ENCODE results near the gene ZNF134. TPM values are rescaled to one million over a fixed set of nuclear protein-coding genes. Genes with fewer than 3 reads are reported as not detected.

ZNF134 gene
- total RNA-seq, 2 donors from 2014 or later, result 30.8 to 37.5 TPM

- Mint-ChIP-seq H3K4me1 (peaks cover 5% of the 10 kb centered on the region), H3K4me3 (no peak overlapping the region), H3K27me3 (ENCODE audit: insufficient read depth) (peaks cover 44% of the 10 kb centered on the region), H3K27ac (no peak overlapping the region), H3K36me3 (ENCODE audit: low read depth) (no peaks in the 10 kb centered on the region), H3K9me3 (peaks cover 11% of the 10 kb centered on the region)
- DNase-seq, result no peak
- Histone ChIP-seq H3K27ac (ENCODE audit: low read depth, low read length) (no peak overlapping the region), H3K4me1 (ENCODE audit: control insufficient read depth, insufficient read depth, low read length) (no peaks in the 10 kb centered on the region), H3K4me3 (ENCODE audit: low read length) (no peak overlapping the region), H3K36me3 (ENCODE audit: control insufficient read depth, insufficient read depth, low read length) (no peaks in the 10 kb centered on the region), H3K9ac (ENCODE audit: extremely low read depth, low read length, poor library complexity, severe bottlenecking) (no peak overlapping the region), H3K9me3 (ENCODE audit: control insufficient read depth, low read length) (peaks cover 7% of the 10 kb centered on the region), H3K27me3 (ENCODE audit: control insufficient read depth, insufficient read depth, low read length, poor library complexity, severe bottlenecking) (peaks cover 34% of the 10 kb centered on the region)
- 83% methylated on average over 2 of the region's 2 CpGs; no CpG with 5 or more reads in 1 of the 2 experiments for whole genome bisulfite sequencing, 2 experiments (ENCODE audit: insufficient coverage in 1 of 2, insufficient read length in 1 of 2)
- no peak for TF ChIP-seq CTCF (conservative IDR thresholded peaks at IDR 0.05)
Observed at GRCh38 chr19:57653689-57654088, 39.6 kb downstream of the ZNF134 start.

DNA sequence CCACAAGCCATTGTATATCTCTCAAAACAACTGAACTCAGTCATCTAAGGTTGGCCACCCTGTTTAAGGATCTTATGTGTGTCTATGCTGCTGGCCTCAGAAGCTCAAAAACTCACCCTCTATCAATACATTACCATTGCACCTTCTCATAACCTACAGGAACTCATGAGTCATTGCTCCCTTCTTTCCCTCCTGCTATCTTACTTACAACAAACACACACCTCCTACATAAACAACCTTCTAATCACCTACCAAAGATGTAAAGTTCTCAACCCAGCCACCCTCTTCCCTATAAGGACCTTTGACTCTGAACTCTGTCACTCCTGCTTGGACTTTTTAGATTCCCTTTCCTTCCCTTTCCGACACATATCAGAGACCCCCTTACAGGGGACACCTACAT, 41.4 kb downstream of the ZNF134 start:
- H3K4me3 Mint-ChIP-seq, result no peak overlapping the region
- H3K4me1 ChIP-seq (ENCODE audit: control insufficient read depth, insufficient read depth, low read length), result no peaks in the 10 kb centered on the region
- H3K9me3 Mint-ChIP-seq, result peaks cover 7% of the 10 kb centered on the region
- H3K27me3 ChIP-seq (ENCODE audit: control insufficient read depth, insufficient read depth, low read length, poor library complexity, severe bottlenecking), result peaks cover 51% of the 10 kb centered on the region
- H3K9me3 ChIP-seq (ENCODE audit: control insufficient read depth, low read length), result peaks cover 7% of the 10 kb centered on the region
- H3K27ac ChIP-seq (ENCODE audit: low read depth, low read length), result no peak overlapping the region
- H3K27ac Mint-ChIP-seq, result no peak overlapping the region
- whole genome bisulfite sequencing, 2 experiments (ENCODE audit: insufficient coverage in 1 of 2, insufficient read length in 1 of 2), result 83 to 93% methylated on average over 1 of the region's 1 CpG
- H3K4me3 ChIP-seq (ENCODE audit: low read length), result no peak overlapping the region
- peaks cover 58% of the 10 kb centered on the region for H3K27me3 Mint-ChIP-seq (ENCODE audit: insufficient read depth)
- no peaks in the 10 kb centered on the region for H3K36me3 ChIP-seq (ENCODE audit: control insufficient read depth, insufficient read depth, low read length)
- no peaks in the 10 kb centered on the region for H3K36me3 Mint-ChIP-seq (ENCODE audit: low read depth)
- no peak overlapping the region for H3K9ac ChIP-seq (ENCODE audit: extremely low read depth, low read length, poor library complexity, severe bottlenecking)
- no peak for DNase-seq
- H3K4me1 Mint-ChIP-seq, result peaks cover 5% of the 10 kb centered on the region
- TF ChIP-seq CTCF (conservative IDR thresholded peaks at IDR 0.05), result no peak

GRCh38 chr19:57656346-57656745, 42.3 kb downstream of the ZNF134 start:
- Mint-ChIP-seq H3K4me1 (peaks cover 3% of the 10 kb centered on the region), H3K4me3 (no peak overlapping the region), H3K27ac (no peak overlapping the region), H3K9me3 (peaks cover 7% of the 10 kb centered on the region), H3K27me3 (ENCODE audit: insufficient read depth) (peaks cover 65% of the 10 kb centered on the region), H3K36me3 (ENCODE audit: low read depth) (no peaks in the 10 kb centered on the region)
- Histone ChIP-seq H3K27ac (ENCODE audit: low read depth, low read length) (no peak overlapping the region), H3K4me1 (ENCODE audit: control insufficient read depth, insufficient read depth, low read length) (no peaks in the 10 kb centered on the region), H3K27me3 (ENCODE audit: control insufficient read depth, insufficient read depth, low read length, poor library complexity, severe bottlenecking) (peaks cover 60% of the 10 kb centered on the region), H3K4me3 (ENCODE audit: low read length) (no peak overlapping the region), H3K36me3 (ENCODE audit: control insufficient read depth, insufficient read depth, low read length) (no peaks in the 10 kb centered on the region), H3K9ac (ENCODE audit: extremely low read depth, low read length, poor library complexity, severe bottlenecking) (no peak overlapping the region), H3K9me3 (ENCODE audit: control insufficient read depth, low read length) (peaks cover 7% of the 10 kb centered on the region)
- DNase-seq, result no peak
- TF ChIP-seq CTCF (conservative IDR thresholded peaks at IDR 0.05), result no peak
- 80% methylated on average over 1 of the region's 1 CpG; no CpG with 5 or more reads in 1 of the 2 experiments for WGBS, 2 experiments (ENCODE audit: insufficient coverage in 1 of 2, insufficient read length in 1 of 2)
